NB4 (cell line): ENCODE results near the gene CAMTA1.
"Not testable (repeated sequence)": the region's sequence is repeated elsewhere in the genome, so short reads cannot be mapped to it uniquely, and the experiment has no call there.

Source experiments
- DNase-seq: peaks from one replicate; pipeline ENCODE4 v3.0.0; 2010; ENCODE audit warnings: low read depth
- H3K4me3 ChIP-seq: one replicate; pipeline ENCODE4 v1.5.1; 2011; ENCODE audit warnings: mild to moderate bottlenecking, low read depth, low read length, moderate library complexity
- MYC ChIP-seq: IDR thresholded peaks from 2 replicates; pipeline ENCODE4 v1.6.1; 2011; ENCODE audit warnings: low read depth, low read length
- POLR2A ChIP-seq: IDR thresholded peaks from 2 replicates; pipeline ENCODE4 v1.6.1; 2011; ENCODE audit warnings: mild to moderate bottlenecking; ENCODE audit not compliant: insufficient read length; ENCODE audit errors: extremely low read depth
- TF ChIP-seq, protein P1 (sequence below): IDR thresholded peaks from one replicate; pipeline ENCODE4 v1.5.1; 2012; ENCODE audit warnings: low read depth, low read length
- TF ChIP-seq, protein P2 (sequence below): IDR thresholded peaks from 2 replicates; pipeline ENCODE4 v1.6.1; 2011; ENCODE audit warnings: low read depth, low read length

The CAMTA1 gene

DNA sequence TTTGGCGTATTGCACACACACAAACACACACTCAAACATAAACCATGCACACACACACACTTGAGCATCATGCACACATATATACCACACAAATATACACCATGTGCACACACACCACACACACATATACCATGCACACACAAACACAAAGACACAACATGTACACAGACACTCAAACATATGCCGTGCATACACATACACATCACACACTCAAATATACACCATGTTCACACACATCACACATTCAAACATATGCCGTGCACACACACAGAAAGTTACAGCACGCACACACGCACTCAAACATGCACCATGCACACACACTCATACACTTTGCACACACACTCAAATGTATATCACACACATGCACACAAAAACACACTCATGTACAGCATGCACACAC, 361.5 kb downstream of the CAMTA1 start:
- DNase-seq = no peak
- no peak overlapping the region for H3K4me3 ChIP-seq
- TF ChIP-seq, protein P1, sequence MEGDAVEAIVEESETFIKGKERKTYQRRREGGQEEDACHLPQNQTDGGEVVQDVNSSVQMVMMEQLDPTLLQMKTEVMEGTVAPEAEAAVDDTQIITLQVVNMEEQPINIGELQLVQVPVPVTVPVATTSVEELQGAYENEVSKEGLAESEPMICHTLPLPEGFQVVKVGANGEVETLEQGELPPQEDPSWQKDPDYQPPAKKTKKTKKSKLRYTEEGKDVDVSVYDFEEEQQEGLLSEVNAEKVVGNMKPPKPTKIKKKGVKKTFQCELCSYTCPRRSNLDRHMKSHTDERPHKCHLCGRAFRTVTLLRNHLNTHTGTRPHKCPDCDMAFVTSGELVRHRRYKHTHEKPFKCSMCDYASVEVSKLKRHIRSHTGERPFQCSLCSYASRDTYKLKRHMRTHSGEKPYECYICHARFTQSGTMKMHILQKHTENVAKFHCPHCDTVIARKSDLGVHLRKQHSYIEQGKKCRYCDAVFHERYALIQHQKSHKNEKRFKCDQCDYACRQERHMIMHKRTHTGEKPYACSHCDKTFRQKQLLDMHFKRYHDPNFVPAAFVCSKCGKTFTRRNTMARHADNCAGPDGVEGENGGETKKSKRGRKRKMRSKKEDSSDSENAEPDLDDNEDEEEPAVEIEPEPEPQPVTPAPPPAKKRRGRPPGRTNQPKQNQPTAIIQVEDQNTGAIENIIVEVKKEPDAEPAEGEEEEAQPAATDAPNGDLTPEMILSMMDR = no peak
- no peak for TF ChIP-seq POLR2A

DNA sequence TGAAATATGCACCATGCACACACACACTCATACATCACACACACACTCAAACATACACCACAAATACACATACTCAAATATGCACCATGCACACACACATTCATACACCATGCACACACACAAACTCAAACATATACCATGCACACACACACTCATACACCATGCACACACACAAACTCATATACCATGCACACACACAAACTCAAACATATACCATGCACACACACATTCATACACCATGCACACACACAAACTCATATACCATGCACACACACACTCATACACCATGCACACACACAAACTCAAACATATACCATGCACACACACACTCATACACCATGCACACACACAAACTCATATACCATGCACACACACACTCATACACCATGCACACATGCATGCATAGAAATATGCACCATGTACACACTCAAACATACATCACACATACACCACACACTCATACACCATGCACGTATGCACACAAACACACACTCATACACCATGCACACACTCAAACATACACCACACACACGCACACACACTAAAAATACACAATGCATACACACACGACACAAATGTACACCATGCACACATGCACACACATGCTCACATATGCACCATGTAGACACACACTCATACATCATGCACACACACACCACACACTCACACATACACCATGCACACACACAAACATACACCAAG, 362.5 kb downstream of the CAMTA1 start:
- not testable (repeated sequence) for DNase-seq, H3K4me3 ChIP-seq

DNA sequence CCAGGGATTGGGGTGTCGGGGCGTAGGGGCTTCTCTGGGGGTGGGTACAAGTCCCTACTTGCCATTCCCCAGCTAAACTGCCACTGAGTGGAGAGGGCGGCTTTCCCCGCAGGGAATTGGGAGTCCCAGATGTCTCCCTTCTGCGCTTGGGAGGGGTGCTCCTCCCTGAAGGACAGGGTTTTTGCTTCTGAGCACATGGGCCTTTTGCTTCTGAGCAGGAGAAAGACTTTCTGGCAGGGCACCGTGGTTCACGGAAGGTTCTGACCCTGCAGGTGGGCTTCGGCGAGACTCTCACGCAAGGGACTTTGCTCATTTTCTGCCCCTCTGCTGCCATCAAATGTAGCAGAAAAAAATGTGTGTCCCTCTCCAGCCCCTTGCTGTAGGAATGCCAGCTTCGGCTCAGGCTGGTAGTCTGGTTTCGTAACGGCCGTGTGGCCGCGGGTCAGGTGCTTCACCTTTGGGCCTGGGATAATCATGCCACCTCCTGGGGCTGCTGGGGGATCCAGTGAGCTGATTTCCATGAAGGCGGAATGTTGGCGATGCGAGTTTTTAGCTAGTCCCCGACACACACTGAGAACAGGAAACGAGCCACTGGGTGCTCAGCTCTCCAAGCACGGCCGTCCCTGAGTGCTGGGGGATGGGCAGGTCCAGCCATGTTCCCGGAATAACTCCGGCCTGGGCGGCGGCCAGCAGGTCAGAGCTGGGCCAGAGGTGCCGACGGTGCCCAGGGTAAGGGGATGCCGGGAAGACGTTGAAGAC, 364.0 kb downstream of the CAMTA1 start:
- TF ChIP-seq POLR2A (no peak), MYC (no peak)
- TF ChIP-seq, protein P2, sequence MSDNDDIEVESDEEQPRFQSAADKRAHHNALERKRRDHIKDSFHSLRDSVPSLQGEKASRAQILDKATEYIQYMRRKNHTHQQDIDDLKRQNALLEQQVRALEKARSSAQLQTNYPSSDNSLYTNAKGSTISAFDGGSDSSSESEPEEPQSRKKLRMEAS = no peak
- TF ChIP-seq, protein P1 = no peak
- DNase-seq = no peak

DNA sequence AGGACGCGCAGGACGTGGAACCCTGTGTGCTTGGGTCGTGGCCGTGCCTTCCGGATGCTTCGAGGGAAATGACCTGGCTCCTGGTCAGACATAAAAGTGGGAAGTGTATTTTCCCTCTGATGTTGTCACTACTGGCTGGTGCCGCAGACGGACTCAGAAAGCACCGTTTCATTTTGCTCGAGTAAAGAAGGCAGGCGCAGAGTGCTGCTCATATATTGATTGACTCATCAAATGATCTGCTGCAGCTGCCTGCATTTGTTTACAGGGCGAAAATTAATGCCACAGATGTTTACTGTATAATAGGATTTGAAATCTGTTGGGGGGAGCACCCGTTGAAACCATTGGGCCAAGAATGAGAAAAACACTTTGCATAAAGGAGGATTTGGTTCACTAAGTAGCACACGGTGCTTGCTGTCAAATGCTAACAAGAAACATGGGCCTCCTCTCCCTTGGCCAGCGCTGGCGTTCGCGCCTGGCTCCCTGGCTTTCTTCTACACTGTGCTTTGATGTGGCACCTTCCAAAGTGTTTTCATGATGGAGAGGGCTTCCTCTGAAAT, 365.5 kb downstream of the CAMTA1 start:
- H3K4me3 ChIP-seq = no peak overlapping the region
- DNase-seq = no peak
- TF ChIP-seq, protein P2 = no peak
- TF ChIP-seq POLR2A (no peak), MYC (no peak)
- TF ChIP-seq, protein P1 = no peak

More for the DNA sequence above, 364.0 kb downstream of the CAMTA1 start:
- no peak overlapping the region for H3K4me3 ChIP-seq

DNA sequence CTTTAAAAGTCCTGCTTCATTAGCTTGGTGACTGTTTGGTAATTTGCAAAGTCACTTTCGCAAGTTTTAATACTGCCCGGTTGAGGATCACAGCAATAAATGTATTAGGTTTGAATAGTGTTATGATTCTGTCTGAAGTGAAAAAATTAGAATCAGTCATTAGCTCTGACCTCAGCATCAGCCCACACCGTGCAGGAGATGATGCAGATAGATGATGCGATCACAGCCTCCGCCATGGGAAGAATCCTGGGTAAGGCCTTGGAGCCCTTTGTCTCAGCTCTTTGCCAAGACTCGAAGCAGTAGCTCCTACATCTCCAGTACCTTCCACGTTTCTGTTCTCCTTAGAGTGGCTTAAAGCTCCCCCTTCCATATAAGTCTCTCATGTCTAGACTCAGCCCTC, 366.7 kb downstream of the CAMTA1 start:
- no peak for DNase-seq
- TF ChIP-seq, protein P1 = no peak
- no peak for TF ChIP-seq POLR2A
- no peak for TF ChIP-seq MYC
- TF ChIP-seq, protein P2 = no peak
- no peak overlapping the region for H3K4me3 ChIP-seq

DNA sequence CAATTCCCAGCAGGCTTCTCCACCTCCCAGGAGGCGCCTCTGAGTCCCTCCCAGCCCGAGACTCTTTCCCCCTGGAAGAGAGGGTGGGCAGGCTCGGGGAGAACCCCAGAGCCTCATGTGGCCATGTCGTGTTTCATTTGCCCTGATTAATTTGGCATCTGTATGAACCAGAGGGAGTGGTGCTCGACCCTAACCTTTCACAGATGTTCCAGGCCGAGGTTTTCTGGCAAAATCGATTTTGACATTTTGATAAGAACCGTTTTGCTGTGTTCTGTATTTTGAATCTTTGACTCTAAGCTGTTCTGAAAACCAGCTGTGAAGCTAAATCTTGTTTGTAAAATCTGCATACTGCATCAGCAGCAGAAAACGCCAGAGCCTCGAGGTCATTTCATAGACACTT, 367.4 kb downstream of the CAMTA1 start:
- TF ChIP-seq, protein P2 = no peak
- TF ChIP-seq, protein P1 = no peak
- TF ChIP-seq MYC (no peak), POLR2A (no peak)
- no peak for DNase-seq
- H3K4me3 ChIP-seq = no peak overlapping the region
